IgD-negative memory B cell (primary cell): ENCODE data around the gene FAM81A. TPM values are rescaled to one million over a fixed set of nuclear protein-coding genes. Genes with fewer than 3 reads are reported as not detected.
"Not testable (repeated sequence)": the region's sequence is repeated elsewhere in the genome, so short reads cannot be mapped to it uniquely, and the experiment has no call there.

Experiments used
- H3K27ac Mint-ChIP-seq, 3 donors: one replicate each; pipeline ENCODE4 v1.8.0; 2020 to 2022; ENCODE audit warnings: mild to moderate bottlenecking in 3 of 3, mixed read lengths in 3 of 3, moderate library complexity in 1 of 3
- H3K27me3 Mint-ChIP-seq: one replicate; pipeline ENCODE4 v1.8.0; 2021; ENCODE audit warnings: mixed read lengths
- H3K36me3 Mint-ChIP-seq: one replicate; pipeline ENCODE4 v1.8.0; 2020; ENCODE audit warnings: mild to moderate bottlenecking, mixed read lengths
- H3K4me1 Mint-ChIP-seq, 3 donors: one replicate each; pipeline ENCODE4 v1.8.0; 2020 to 2022; ENCODE audit warnings: mixed read lengths in 3 of 3, mild to moderate bottlenecking in 1 of 3
- H3K4me3 Mint-ChIP-seq, 4 donors: one replicate each; pipeline ENCODE4 v1.8.0; 2020 to 2022; ENCODE audit warnings: mild to moderate bottlenecking in 4 of 4, mixed read lengths in 4 of 4, moderate library complexity in 3 of 4
- H3K9me3 Mint-ChIP-seq, 3 donors: one replicate each; pipeline ENCODE4 v1.8.0; 2020 to 2021; ENCODE audit warnings: mixed read lengths in 3 of 3, mild to moderate bottlenecking in 1 of 3
- polyA plus RNA-seq: library from polyadenylated mRNA; unstranded; fragments of 300-500 nt; fragmentation: Illumina TruSeq; gene quantifications from one replicate; pipeline ENCODE4 v1.2.3, GENCODE V29; 2021

Gene FAM81A
- polyA plus RNA-seq, 1 donor from 2014 or later = 0.26 TPM

DNA sequence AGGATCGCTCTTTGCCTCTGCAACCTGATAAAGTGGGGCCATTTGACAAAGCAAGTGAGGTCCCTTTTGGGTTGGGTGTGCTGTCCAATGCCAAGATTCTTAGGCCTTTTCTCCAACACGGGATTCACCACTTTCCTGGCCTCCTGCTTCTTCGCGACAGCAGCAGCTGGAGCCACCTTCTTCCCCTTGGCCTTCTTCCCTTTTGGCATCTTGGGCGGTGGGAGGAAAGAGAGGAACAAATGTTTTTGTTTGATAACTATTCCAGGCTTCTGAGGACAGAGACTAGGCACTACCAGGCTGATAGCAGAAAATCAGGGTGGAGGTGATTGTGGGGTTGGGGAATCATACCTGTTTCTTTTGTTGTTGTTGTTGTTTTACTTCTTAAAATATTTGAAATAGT lies 30.0 kb upstream of the FAM81A start:
- Mint-ChIP-seq H3K4me3 (no peak overlapping the region), H3K27me3 (no peaks in the 10 kb centered on the region), H3K36me3 (no peaks in the 10 kb centered on the region), H3K27ac (no peak overlapping the region), H3K4me1 (peaks cover 37 to 49% (median 42%) of the 10 kb centered on the region in 3 donors), H3K9me3 (no peaks in the 10 kb centered on the region)

DNA sequence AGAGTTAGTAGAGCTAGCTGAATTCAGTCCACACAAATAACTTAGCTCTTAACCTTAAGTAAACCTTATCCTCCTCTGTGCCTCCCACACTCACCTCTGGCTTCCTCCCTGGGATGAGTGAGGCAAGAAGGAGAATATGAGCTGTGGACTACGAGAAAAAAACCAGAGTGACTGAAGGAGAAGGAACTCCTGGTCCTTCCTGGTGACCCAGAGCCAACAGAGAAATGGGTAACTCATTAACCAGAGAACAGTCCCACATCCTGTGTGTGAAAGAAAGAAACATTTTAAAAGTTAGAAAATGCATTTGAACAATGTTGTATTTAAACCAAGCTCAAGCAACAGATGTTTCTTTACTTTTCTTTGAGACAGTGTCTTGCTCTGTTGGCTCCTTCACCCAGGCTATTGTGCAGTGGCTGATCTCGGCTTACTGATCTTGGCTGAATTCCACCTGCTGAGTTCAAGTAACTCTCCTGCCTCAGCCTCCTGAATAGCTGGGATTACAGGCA lies 27.5 kb upstream of the FAM81A start:
- Mint-ChIP-seq H3K36me3 (no peaks in the 10 kb centered on the region), H3K9me3 (no peaks in the 10 kb centered on the region), H3K4me3 (peak overlapping the region in 2 of 4 donors; percentile 86 to 91), H3K27ac (peak overlapping the region in 2 of 3 donors; percentile 70 to 79), H3K27me3 (no peaks in the 10 kb centered on the region), H3K4me1 (peaks cover 47 to 56% (median 54%) of the 10 kb centered on the region in 3 donors)

DNA sequence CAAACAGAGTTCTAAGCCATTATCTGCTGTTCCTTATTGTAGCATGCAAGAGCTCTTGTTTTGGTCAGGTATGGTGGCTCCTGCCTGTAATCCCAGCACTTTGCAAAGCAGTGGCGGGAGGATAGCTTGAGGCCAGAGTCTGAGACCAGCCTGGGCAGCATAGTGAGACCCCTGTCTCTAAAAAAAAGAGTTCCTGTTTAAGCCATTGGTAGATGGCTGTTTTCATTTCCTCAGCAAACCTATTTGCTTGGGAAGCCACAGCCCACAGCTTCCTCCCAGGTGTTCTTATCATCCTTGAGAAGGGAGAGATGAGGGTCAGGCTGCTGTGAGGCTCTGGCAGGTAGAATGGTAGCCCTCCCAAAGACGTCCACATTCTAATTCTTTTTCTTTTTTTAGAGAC lies 24.4 kb upstream of the FAM81A start:
- Mint-ChIP-seq H3K9me3 (no peaks in the 10 kb centered on the region), H3K4me3 (peak overlapping the region in 2 of 4 donors; percentile 41 to 91), H3K27me3 (no peaks in the 10 kb centered on the region), H3K27ac (peak overlapping the region in 2 of 3 donors; percentile 79 to 97), H3K4me1 (peaks cover 35 to 50% (median 44%) of the 10 kb centered on the region in 3 donors), H3K36me3 (no peaks in the 10 kb centered on the region)

DNA sequence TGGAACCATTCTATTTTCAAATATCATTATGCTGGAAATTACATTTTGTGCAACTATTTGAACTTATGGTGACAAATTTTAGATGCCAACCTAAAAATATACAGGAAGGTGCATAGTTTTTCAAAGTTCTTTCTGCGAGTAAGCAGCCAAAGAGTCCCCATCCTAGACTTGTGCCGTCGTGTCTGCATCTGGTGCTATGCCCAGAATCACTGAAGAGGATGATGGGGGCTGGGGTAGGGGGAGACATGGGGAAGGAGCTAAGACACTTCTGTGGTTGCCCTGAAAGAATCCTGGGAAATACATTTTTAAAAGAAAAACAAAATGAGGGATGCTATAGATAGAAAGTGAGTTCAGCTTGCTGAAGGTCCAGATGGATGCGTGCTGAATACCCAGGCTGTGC lies 21.2 kb upstream of the FAM81A start:
- Mint-ChIP-seq H3K27me3 (no peaks in the 10 kb centered on the region), H3K9me3 (no peaks in the 10 kb centered on the region), H3K36me3 (no peaks in the 10 kb centered on the region), H3K27ac (no peak overlapping the region), H3K4me3 (no peak overlapping the region), H3K4me1 (peaks cover 26 to 44% (median 36%) of the 10 kb centered on the region in 3 donors)

DNA sequence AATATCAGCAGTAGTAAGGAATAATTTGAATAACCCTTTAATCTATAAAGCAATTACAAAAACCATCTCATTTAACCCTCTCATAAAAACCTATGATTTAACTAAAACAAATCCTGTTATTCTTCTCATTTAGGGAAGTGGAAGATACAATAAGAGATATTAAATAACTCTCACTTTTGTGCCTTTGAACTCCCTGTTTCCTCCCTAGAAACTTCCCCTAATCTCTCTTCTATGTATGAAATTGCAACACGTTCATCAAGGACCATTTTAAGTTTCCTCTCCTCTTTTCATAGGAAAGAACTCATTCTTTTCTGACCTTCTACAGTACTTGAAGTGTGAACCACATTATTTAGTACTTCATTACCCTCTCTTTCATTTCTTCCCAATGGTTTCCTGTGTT lies 18.8 kb upstream of the FAM81A start:
- Mint-ChIP-seq H3K27ac (no peak overlapping the region), H3K4me1 (peaks cover 7 to 22% (median 19%) of the 10 kb centered on the region in 3 donors), H3K27me3 (peaks cover 1% of the 10 kb centered on the region)

DNA sequence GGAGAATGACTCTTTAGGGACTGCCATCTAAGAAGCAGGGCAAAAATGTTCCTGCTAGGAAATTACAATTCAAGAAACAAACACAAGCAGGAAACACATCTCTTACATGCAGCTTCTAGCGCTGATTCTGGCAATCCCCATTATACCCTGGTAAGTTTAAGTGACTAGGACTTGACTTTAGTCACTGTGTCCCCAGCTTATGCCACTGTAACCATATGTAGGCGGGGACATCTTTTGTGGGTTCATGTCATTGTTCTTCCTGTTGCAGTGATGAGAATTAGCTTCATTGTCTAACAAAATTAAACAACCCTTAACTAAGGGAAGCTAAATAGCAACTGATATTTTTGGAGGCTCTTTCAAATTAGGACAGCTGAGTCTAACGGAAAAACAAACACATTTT lies 17.9 kb upstream of the FAM81A start:
- Mint-ChIP-seq H3K4me1 (peaks cover 12 to 24% (median 21%) of the 10 kb centered on the region in 3 donors), H3K36me3 (no peaks in the 10 kb centered on the region), H3K9me3 (no peaks in the 10 kb centered on the region), H3K27ac (no peak overlapping the region), H3K27me3 (peaks cover 1% of the 10 kb centered on the region), H3K4me3 (no peak overlapping the region)

More for the DNA sequence above, 18.8 kb upstream of the FAM81A start:
- Mint-ChIP-seq H3K36me3 (no peaks in the 10 kb centered on the region), H3K9me3 (no peaks in the 10 kb centered on the region), H3K4me3 (no peak overlapping the region)

DNA sequence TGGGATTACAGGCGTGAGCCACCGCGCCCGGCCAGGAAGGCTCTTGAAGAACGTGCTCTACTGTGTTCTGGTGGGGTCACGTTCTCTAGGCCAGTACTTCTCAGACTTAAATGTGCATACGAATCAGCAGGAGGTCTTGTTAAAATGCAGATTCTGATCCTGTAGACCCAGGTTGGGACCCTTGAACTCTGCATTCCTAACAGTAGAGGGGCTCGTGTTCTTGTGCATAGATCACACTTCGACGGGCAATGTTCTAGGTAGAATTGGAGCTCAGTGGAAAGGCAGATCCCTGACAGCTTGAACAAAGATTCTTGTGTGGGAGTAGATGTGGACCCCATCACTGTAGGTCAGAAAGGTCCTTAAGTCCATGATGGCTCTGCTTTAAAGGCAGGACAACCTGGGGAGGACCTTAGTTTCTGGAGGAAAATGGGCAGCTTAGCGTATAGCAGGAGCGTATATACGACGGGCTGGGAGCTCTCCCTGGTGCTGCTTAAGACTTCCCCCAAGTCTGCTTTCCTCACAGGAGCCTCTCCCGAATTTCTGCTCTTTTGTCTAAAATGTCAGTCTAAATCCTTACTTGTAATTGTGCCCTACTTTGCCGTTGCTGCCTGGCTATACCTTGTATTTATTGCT lies 16.9 kb upstream of the FAM81A start:
- peak overlapping the region in 1 of 4 donors; percentile 1 for H3K4me3 Mint-ChIP-seq
- H3K27me3 Mint-ChIP-seq = peaks cover 1% of the 10 kb centered on the region

DNA sequence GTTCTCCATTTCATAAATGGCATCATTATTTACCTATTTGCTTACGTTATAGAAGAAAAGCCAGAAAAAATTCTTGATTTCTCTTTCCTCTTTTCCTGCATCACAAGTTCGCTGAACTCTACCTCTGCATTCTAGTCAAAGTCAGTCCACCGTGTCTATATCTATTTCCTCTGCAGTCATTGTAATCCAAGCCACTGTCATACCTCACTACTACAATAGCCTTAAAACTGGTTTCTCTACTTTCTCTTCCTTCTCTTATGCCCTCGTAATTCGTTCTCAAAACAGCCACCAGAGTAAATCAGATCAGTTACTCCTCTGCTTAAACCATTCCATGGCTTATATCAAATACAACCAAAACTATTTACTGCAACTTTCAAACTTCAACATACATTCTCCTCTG lies 13.4 kb upstream of the FAM81A start:
- H3K4me3 Mint-ChIP-seq = no peak overlapping the region
- H3K4me1 Mint-ChIP-seq = peaks cover 7 to 14% (median 8%) of the 10 kb centered on the region in 3 donors
- H3K27ac Mint-ChIP-seq = no peak overlapping the region
- H3K27me3 Mint-ChIP-seq = peaks cover 1% of the 10 kb centered on the region
- H3K9me3 Mint-ChIP-seq = peaks cover 0 to 4% (median 3%) of the 10 kb centered on the region in 3 donors
- H3K36me3 Mint-ChIP-seq = no peaks in the 10 kb centered on the region

More for the DNA sequence above, 16.9 kb upstream of the FAM81A start:
- Mint-ChIP-seq H3K36me3 (no peaks in the 10 kb centered on the region), H3K4me1 (peaks cover 12 to 22% (median 21%) of the 10 kb centered on the region in 3 donors), H3K9me3 (no peaks in the 10 kb centered on the region), H3K27ac (no peak overlapping the region)

DNA sequence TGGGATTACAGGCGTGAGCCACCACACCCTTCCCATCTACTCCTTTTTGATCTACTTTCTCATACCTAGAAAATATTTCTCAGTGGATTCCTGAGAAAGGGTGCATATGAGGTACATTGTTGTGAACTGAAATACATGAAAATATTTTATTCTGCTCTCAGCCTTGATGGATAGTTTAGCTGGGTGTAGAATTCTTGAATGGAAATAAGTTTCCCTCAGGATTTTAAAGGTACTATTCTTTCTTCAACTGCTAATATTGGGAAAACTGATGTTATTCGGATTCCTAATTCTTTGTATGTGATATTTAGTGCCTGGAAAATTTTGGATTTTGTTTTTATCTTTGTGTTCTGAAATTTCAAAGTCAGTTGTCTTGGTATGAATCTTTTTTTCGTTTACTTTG lies 9.1 kb upstream of the FAM81A start:
- not testable (repeated sequence) for H3K36me3 Mint-ChIP-seq

DNA sequence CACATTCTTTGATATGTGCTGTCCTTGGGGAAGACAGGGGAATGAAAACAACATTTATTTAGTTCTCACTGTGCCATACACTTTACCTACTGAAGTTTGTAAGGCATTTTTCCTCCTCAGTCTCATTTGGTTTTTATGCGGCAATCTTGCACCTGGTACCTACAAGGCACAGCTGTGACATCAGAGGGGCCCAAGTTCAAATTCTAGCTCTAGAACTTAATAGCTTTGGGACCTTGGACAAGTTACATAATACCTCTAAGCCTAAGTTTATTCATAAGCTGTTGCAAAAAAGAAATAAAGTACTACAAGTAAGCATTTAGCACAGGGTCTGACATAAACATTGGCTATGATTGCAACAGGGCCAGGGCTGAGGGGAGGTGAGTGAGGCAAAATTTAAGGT lies 5.6 kb upstream of the FAM81A start:
- Mint-ChIP-seq H3K4me3 (no peak overlapping the region), H3K36me3 (no peaks in the 10 kb centered on the region), H3K27me3 (peaks cover 19% of the 10 kb centered on the region), H3K27ac (no peak overlapping the region), H3K9me3 (peaks cover 2 to 4% (median 3%) of the 10 kb centered on the region in 3 donors), H3K4me1 (peaks cover 6 to 9% (median 7%) of the 10 kb centered on the region in 3 donors)

More for the DNA sequence above, 9.1 kb upstream of the FAM81A start:
- not testable (repeated sequence) for H3K27ac Mint-ChIP-seq, H3K9me3 Mint-ChIP-seq, H3K4me1 Mint-ChIP-seq, H3K4me3 Mint-ChIP-seq, H3K27me3 Mint-ChIP-seq

DNA sequence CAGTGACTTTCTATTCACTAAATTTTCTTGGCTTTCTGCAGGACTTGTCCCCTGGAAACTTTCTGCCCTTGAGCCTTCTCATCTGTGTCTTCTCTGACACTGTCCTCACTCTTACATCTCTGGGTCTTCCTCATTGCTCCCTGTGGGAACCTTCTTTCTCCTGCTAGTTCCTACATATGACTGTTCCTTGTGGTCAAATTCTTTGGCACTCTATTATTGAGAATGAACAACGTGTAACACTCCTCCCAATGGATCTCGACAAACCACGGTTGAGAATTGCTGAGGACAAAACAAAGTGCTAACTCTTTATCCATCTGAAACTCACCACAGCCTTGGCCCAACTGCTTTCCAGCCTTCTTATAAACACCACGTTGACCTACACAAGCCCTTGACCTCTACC lies 3.5 kb upstream of the FAM81A start:
- Mint-ChIP-seq H3K27me3 (peaks cover 27% of the 10 kb centered on the region), H3K36me3 (no peaks in the 10 kb centered on the region), H3K4me1 (peaks cover 7 to 21% (median 17%) of the 10 kb centered on the region in 3 donors), H3K27ac (no peak overlapping the region), H3K9me3 (peaks cover 0 to 2% (median 0%) of the 10 kb centered on the region in 3 donors), H3K4me3 (no peak overlapping the region)

DNA sequence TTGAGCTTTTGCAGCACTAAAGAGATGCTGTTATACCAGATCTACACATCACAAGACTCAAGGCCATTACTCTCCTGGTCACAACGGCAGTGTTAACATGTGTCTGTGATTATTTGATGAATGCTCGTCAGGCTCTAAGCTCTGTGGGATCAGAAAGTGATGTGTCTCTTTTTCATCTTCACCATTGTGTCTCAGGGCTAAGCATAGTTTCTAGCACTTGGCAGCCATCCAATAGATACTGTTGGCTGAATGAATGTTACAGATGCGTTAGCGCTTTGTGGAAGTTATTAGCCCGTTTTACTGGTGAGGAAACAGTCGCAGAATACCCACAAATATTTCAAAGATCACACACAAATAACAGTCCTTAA lies 1.2 kb upstream of the FAM81A start:
- peaks cover 14 to 24% (median 18%) of the 10 kb centered on the region in 3 donors for H3K4me1 Mint-ChIP-seq
- H3K4me3 Mint-ChIP-seq = peak overlapping the region; percentile 87 to 96 (median 92)
- H3K9me3 Mint-ChIP-seq = no peaks in the 10 kb centered on the region
- H3K27me3 Mint-ChIP-seq = peaks cover 27% of the 10 kb centered on the region
- H3K27ac Mint-ChIP-seq = peak overlapping the region in 1 of 3 donors; percentile 59
- H3K36me3 Mint-ChIP-seq = peaks cover 4% of the 10 kb centered on the region

DNA sequence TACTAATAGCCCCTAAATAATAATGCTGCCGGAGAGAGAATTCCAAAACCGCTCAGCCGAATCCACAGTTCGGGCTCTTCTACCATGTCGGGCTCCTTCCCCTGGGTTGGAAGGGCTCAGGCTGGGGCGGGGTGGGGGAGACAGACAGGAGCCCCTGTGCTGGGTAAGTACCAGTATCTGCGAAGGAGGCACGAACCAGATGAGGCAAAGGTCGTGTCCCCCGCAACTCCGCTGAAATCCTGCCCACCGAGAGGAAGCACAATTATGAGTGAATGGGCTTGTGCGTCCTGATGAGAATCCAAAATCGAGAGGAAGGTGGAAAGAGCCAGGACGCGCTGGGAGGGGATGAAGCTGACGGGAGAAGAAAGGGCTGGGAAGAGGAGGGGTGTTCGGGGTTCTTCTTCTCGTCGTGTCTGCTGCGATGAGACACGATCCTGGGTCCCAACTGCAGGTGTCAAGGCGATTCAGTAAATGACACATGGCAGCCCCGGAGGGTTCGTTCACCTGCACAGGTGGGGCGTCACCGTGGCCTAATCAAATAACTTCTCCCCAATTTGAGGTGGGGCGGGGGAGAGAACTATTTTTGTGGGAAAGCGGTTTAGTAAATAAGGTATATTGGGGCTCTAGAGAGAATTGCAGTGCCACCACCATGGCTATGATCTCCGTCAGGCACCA lies 707 bp upstream of the FAM81A start:
- Mint-ChIP-seq H3K27ac (peak overlapping the region; percentile 59 to 86 (median 71)), H3K36me3 (peaks cover 4% of the 10 kb centered on the region), H3K4me1 (peaks cover 14 to 27% (median 19%) of the 10 kb centered on the region in 3 donors), H3K9me3 (no peaks in the 10 kb centered on the region), H3K4me3 (peak overlapping the region; percentile 87 to 96 (median 92)), H3K27me3 (peaks cover 27% of the 10 kb centered on the region)

DNA sequence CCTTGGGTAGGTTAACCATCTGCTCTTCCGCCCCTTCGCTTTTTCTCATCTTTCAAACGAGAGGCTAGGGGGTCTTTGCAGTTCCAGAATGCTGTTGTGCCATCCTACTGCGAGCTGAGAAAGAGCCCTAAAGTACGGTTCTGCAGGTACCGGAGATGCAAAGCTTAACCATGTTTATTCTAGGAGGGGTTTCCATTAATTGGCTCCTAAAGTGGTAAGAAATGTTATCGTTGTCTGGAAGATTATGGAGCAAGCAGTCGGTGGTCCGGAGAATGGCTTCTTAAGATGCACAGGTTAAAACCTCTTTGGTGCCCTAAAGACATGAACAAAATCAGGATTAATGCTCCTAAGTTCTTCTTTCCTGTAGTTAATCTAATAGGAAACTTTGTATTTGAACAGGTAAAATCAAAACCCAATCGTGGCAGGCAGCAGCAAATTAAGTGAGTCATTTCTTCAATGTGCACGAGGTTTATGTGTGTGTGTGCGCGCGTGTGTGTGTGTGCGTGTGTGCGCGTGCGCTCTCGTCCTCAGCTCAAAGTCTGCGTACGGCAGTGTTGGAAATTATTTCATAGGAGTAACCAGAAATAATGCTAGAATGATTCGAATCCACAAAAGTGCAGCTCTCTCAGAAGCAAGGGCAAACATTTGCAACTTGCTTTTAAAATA lies 772 bp downstream of the FAM81A start:
- Mint-ChIP-seq H3K9me3 (no peaks in the 10 kb centered on the region), H3K4me1 (peaks cover 14 to 27% (median 22%) of the 10 kb centered on the region in 3 donors), H3K4me3 (peak overlapping the region; percentile 82 to 92 (median 88)), H3K27me3 (peaks cover 27% of the 10 kb centered on the region), H3K36me3 (peaks cover 5% of the 10 kb centered on the region), H3K27ac (peak overlapping the region in 2 of 3 donors; percentile 20 to 68)

DNA sequence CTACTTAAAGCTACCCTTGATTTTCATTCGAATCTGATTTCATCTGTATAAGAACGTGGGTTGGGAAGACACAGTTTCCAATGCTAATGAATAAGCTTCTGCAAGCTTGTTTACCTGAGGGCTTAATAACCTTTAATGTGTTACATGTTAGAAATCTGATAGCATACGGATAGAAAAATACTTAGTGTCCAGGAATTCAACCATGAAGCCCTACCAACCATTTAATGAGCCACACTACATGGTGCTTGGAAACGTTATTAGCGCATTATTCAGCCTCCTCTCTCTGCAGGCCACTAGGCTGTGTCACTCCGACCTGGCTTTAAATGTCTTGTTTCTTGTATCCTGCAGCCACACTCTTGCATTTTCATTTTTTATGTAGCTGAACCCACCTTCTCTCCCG lies 1.6 kb downstream of the FAM81A start:
- H3K4me1 Mint-ChIP-seq = peaks cover 17 to 27% (median 26%) of the 10 kb centered on the region in 3 donors
- no peak overlapping the region for H3K27ac Mint-ChIP-seq
- H3K27me3 Mint-ChIP-seq = peaks cover 26% of the 10 kb centered on the region
- H3K9me3 Mint-ChIP-seq = no peaks in the 10 kb centered on the region
- peaks cover 5% of the 10 kb centered on the region for H3K36me3 Mint-ChIP-seq
- H3K4me3 Mint-ChIP-seq = peak overlapping the region in 3 of 4 donors; percentile 39 to 87 (median 76)
